CD4-positive, alpha-beta T cell treated with Interleukin-21 for 1 hour (primary cell): ENCODE measurements around the gene DRC3.

Experiments
- DNase-seq: peaks from one replicate; pipeline ENCODE4 v3.0.0-alpha.2; 2020

DRC3 gene

DNA sequence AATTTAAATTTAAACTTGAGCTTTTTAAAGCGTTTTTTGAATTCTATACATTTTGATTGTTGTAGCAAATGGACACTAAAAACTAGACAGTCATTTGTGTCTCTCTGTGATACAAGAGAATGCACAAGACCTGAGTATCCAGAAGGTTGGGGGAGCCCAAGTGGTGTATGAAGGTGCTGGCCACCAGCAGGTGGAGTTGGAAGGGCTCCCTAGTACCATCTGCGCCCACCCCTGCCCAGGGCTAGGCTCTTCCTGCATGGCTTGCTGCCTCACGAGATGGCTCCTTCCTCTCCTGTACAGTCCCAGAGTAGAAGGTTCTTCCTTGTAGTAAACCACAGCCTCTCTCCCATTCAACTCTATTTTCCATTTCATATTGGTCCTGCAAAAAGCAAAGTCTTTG lies 83.6 kb downstream of the DRC3 start:
- DNase-seq = no peak

DNA sequence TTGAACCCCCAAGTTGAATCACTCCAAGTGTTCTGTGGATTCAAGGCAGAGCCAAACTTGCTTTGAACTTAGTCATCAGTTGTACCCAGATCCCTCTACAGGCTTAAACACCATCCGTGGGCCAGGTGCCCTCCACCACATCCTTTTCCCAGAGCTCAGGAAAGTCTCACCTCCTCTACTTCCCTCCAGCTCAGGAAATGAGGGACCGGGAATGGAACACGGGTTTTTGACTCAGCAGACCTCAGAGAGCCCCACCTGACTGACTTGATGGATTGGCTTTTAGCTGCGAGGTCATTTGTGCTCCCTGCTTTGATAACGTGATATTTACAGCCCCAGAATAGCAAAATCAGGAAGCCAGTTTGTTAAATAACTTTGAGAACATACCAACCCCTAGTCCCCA lies 86.6 kb downstream of the DRC3 start:
- DNase-seq = no peak

DNA sequence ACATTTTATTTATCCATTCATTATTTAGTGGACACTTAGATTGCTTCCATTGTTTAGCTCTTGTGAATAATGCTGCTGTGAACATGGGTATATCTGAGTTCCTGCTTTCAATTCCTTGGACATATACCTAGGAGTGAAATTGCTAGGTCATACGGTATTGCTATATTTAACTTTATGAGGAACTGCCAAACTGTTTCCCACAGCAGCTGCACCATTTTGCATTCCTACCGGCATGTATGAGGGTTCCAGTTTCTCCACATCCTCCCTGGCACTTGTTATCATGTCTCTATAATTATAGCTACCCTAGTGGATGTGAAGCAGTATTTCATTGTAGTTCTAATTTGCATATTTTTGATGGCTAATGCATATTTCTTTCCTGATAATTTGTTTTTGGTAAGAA lies 91.4 kb downstream of the DRC3 start:
- no peak for DNase-seq

DNA sequence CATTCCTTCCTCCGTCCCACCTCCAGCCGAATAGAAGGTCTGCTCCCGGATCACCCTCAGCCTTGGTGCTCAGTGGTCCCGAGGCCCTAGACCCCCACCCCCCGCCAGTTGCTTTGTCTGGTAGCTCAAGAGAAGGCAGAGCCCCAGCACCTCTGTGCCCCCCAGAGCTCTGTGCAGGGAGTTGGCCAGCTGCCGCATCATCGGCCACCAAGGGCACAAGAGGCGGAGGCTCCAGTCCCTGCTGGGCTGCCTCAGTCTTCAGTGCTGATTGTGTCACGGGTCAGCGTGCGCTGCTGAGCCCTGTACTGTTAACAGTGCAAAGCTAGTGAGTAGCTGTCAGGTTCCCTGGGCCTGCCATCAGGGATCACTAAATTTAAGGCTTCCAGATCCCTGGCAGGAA lies 92.9 kb downstream of the DRC3 start:
- no peak for DNase-seq
